ENCODE results near the gene TMEM178B. TPM values are rescaled to one million over a fixed set of nuclear protein-coding genes. Genes with fewer than 3 reads are reported as not detected.

The TMEM178B gene
- total and polyA plus RNA-seq, 2 of the 13 experiments (the other 11 are each of a cell fraction or from before 2014, with no cell fraction given) = 0.01 to 0.02 TPM

DNA sequence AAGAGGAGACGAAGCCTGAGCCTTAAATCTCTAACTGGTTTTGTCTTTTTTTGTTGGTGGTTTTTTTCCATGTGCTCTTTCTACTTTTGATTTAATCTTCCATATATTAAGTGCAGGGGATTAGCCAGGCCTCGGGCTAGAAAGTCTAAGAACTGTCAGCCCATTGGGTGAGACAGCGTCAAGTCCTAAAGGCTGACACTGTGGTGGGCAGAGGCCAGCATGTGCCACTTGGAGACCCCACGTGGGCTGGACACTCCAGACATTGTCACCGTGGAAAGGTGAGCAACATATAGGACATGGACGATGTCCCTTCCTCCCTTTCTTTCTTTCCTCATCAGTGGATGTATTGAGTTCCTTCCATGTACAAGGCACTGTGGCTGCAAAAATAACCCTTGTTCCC is 129.3 kb downstream of the TMEM178B start:
- H3K4me1 ChIP-seq (ENCODE audit: insufficient read depth, low read length) = no peaks in the 10 kb centered on the region
- no peak overlapping the region for H3K27ac ChIP-seq (ENCODE audit: extremely low read length, insufficient read depth, low read length)
- H3K9ac ChIP-seq (ENCODE audit: insufficient read depth, low read depth, low read length) = no peak overlapping the region
- CTCF ChIA-PET (ENCODE audit: low intra/inter-chr PET ratio, low total read pairs) = no interaction called here
- H3K36me3 ChIP-seq (replicated peaks in 1 of 2; ENCODE audit: control insufficient read depth in 1 of 2, insufficient read depth in 2 of 2, low read length in 2 of 2) = no peaks in the 10 kb centered on the region
- in situ Hi-C loops (cut with HindIII; ENCODE audit: extremely low pct_ligation_motif_present, low pct_unique_long_range_greater_than_20kb) = no loop called here
- BruUV-seq (replicated peaks) = no TSS peak
- no peak overlapping the region for H3K4me3 ChIP-seq (replicated peaks in 1 of 3; ENCODE audit: insufficient read depth in 1 of 3, low read depth in 2 of 3, low read length in 3 of 3)
- H4K20me1 ChIP-seq (ENCODE audit: insufficient read depth, low read length) = no peaks in the 10 kb centered on the region
- POLR2A ChIA-PET = no interaction called here
- WGBS (ENCODE audit: low lambda C conversion rate) = 25% methylated on average over 6 of the region's 6 CpGs
- intact Hi-C loops (cut with micrococcal nuclease; ENCODE audit: unreplicated experiment) = no loop called here
- no peak overlapping the region for H2AFZ ChIP-seq (ENCODE audit: low read length)
- peaks cover 0 to 28% of the 10 kb centered on the region in 2 experiments; a peak in 3 of 5 replicates for H3K27me3 ChIP-seq (ENCODE audit: control insufficient read depth in 1 of 2, insufficient read depth in 2 of 2, low read length in 2 of 2)
- no peak for FAIRE-seq
- TF ChIP-seq NFKB2 (CRISPR knock-in tag; IDR thresholded peaks at IDR 0.05; ENCODE audit: borderline replicate concordance) (no peak), NFYC (CRISPR knock-in tag; IDR thresholded peaks at IDR 0.05) (no peak), ZFY (CRISPR knock-in tag; IDR thresholded peaks at IDR 0.05) (no peak), POLR2AphosphoS5 (IDR thresholded peaks at IDR 0.05; ENCODE audit: low read depth, low read length) (no peak)
- TF ChIP-seq, protein P1, sequence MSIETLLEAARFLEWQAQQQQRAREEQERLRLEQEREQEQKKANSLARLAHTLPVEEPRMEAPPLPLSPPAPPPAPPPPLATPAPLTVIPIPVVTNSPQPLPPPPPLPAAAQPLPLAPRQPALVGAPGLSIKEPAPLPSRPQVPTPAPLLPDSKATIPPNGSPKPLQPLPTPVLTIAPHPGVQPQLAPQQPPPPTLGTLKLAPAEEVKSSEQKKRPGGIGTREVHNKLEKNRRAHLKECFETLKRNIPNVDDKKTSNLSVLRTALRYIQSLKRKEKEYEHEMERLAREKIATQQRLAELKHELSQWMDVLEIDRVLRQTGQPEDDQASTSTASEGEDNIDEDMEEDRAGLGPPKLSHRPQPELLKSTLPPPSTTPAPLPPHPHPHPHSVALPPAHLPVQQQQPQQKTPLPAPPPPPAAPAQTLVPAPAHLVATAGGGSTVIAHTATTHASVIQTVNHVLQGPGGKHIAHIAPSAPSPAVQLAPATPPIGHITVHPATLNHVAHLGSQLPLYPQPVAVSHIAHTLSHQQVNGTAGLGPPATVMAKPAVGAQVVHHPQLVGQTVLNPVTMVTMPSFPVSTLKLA (IDR thresholded peaks at IDR 0.05) = peak; percentile 83
- H3K79me2 ChIP-seq (ENCODE audit: insufficient read depth, low read length) = no peaks in the 10 kb centered on the region
- no peaks in the 10 kb centered on the region for H3K9me3 ChIP-seq (ENCODE audit: low read length)
- ATAC-seq = no peak
- no peak for DNase-seq (ENCODE audit: low spot score)
- no peak overlapping the region for H3K4me2 ChIP-seq (ENCODE audit: low read depth, low read length)

- Histone ChIP-seq H3K27me3 (ENCODE audit: control insufficient read depth in 1 of 2, insufficient read depth in 2 of 2, low read length in 2 of 2) (peaks cover 0 to 24% of the 10 kb centered on the region in 2 experiments; a peak in 3 of 5 replicates), H3K4me1 (ENCODE audit: insufficient read depth, low read length) (no peaks in the 10 kb centered on the region), H3K36me3 (replicated peaks in 1 of 2; ENCODE audit: control insufficient read depth in 1 of 2, insufficient read depth in 2 of 2, low read length in 2 of 2) (no peaks in the 10 kb centered on the region), H3K4me2 (ENCODE audit: low read depth, low read length) (no peak overlapping the region), H3K9ac (ENCODE audit: insufficient read depth, low read depth, low read length) (no peak overlapping the region), H3K27ac (ENCODE audit: extremely low read length, insufficient read depth, low read length) (no peak overlapping the region), H2AFZ (ENCODE audit: low read length) (no peak overlapping the region), H3K4me3 (replicated peaks in 1 of 3; ENCODE audit: insufficient read depth in 1 of 3, low read depth in 2 of 3, low read length in 3 of 3) (no peak overlapping the region), H3K9me3 (ENCODE audit: low read length) (no peaks in the 10 kb centered on the region), H4K20me1 (ENCODE audit: insufficient read depth, low read length) (no peaks in the 10 kb centered on the region), H3K79me2 (ENCODE audit: insufficient read depth, low read length) (no peaks in the 10 kb centered on the region)
- intact Hi-C loops (cut with micrococcal nuclease; ENCODE audit: unreplicated experiment) = no loop called here
- no peak for FAIRE-seq
- in situ Hi-C loops (cut with HindIII; ENCODE audit: extremely low pct_ligation_motif_present, low pct_unique_long_range_greater_than_20kb) = no loop called here
- CTCF ChIA-PET (ENCODE audit: low intra/inter-chr PET ratio, low total read pairs) = no interaction called here
- POLR2A ChIA-PET = no interaction called here
- no peak for DNase-seq (ENCODE audit: low spot score)
- no peak for ATAC-seq
- BruUV-seq (replicated peaks) = no TSS peak
- WGBS (ENCODE audit: low lambda C conversion rate) = 16% methylated on average over 4 of the region's 4 CpGs
- TF ChIP-seq IKZF1 (IDR thresholded peaks at IDR 0.05) (no peak), GATAD2A (CRISPR knock-in tag; IDR thresholded peaks at IDR 0.05) (no peak), ZSCAN20 (CRISPR knock-in tag; IDR thresholded peaks at IDR 0.05; ENCODE audit: borderline replicate concordance) (no peak), ZNF816 (CRISPR knock-in tag; IDR thresholded peaks at IDR 0.05; ENCODE audit: borderline replicate concordance) (no peak), ZNF660 (CRISPR knock-in tag; IDR thresholded peaks at IDR 0.05; ENCODE audit: borderline replicate concordance, low read depth) (no peak), TCF7L2 (IDR thresholded peaks at IDR 0.05; ENCODE audit: low read depth, low read length) (no peak), MAF1 (CRISPR knock-in tag; IDR thresholded peaks at IDR 0.05; ENCODE audit: borderline replicate concordance) (no peak), KLF6 (CRISPR knock-in tag; IDR thresholded peaks at IDR 0.05) (no peak)
- TF ChIP-seq, protein P2, sequence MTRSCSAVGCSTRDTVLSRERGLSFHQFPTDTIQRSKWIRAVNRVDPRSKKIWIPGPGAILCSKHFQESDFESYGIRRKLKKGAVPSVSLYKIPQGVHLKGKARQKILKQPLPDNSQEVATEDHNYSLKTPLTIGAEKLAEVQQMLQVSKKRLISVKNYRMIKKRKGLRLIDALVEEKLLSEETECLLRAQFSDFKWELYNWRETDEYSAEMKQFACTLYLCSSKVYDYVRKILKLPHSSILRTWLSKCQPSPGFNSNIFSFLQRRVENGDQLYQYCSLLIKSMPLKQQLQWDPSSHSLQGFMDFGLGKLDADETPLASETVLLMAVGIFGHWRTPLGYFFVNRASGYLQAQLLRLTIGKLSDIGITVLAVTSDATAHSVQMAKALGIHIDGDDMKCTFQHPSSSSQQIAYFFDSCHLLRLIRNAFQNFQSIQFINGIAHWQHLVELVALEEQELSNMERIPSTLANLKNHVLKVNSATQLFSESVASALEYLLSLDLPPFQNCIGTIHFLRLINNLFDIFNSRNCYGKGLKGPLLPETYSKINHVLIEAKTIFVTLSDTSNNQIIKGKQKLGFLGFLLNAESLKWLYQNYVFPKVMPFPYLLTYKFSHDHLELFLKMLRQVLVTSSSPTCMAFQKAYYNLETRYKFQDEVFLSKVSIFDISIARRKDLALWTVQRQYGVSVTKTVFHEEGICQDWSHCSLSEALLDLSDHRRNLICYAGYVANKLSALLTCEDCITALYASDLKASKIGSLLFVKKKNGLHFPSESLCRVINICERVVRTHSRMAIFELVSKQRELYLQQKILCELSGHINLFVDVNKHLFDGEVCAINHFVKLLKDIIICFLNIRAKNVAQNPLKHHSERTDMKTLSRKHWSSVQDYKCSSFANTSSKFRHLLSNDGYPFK (CRISPR knock-in tag; IDR thresholded peaks at IDR 0.05; ENCODE audit: borderline replicate concordance) = no peak
Observed at GRCh38 chr7:141203586-141203985, 129.7 kb downstream of the TMEM178B start.

Data from HepG2 (cell line).